ENCODE data around the gene VARS1.

The VARS1 gene

DNA sequence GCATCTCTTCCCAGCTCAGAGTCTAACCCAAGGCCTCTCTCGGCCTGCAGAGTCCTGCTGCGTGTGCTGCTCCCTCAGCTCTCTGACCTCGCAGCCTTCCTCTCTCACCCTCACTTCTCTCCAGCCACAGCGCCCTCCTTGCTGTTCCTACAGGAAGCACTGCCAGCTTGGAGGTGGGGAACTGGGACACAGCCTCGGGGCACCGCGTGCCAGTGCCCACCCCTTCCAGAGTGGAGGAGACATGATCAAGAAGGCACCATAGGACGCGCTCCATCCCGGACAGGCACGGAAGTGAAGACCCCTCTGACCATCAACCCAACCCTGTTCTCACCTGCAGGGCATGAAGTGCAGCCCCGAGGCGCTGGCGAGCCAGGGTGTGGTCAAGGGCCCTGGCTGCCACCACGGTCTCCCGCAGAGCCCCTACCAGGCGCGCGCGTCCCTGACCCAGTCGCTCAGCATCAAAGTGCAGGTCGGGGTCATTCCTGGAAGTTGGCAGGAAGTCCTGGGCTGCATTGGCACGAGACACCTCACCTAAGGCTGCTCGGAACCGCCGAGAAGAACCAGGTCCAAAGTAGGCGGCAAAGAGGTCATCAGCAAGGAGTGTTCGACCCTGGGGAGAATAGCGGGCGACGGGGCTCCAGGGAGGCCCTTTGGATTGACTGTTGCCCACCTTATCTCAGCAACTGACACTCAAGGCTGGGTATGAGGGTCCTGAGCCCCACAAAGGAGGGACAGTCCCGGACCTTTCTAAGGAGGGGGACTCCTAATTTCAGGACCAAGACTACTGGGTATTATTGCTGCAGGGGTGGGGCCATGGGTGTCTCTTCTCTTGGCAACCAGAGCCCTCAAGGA lies 19.7 kb downstream of the VARS1 start:
- H3K9me3 ChIP-seq (ENCODE audit: severe bottlenecking), result no peaks in the 10 kb centered on the region
- H3K27ac ChIP-seq, result peak overlapping the region; percentile 66
- no peak overlapping the region for H3K4me3 ChIP-seq (ENCODE audit: low read depth, low read length)
- peaks cover 35% of the 10 kb centered on the region for H3K36me3 ChIP-seq
- H3K27me3 ChIP-seq (ENCODE audit: insufficient read depth, low read depth, severe bottlenecking), result no peaks in the 10 kb centered on the region
- TF ChIP-seq, protein P1, sequence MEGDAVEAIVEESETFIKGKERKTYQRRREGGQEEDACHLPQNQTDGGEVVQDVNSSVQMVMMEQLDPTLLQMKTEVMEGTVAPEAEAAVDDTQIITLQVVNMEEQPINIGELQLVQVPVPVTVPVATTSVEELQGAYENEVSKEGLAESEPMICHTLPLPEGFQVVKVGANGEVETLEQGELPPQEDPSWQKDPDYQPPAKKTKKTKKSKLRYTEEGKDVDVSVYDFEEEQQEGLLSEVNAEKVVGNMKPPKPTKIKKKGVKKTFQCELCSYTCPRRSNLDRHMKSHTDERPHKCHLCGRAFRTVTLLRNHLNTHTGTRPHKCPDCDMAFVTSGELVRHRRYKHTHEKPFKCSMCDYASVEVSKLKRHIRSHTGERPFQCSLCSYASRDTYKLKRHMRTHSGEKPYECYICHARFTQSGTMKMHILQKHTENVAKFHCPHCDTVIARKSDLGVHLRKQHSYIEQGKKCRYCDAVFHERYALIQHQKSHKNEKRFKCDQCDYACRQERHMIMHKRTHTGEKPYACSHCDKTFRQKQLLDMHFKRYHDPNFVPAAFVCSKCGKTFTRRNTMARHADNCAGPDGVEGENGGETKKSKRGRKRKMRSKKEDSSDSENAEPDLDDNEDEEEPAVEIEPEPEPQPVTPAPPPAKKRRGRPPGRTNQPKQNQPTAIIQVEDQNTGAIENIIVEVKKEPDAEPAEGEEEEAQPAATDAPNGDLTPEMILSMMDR (IDR thresholded peaks at IDR 0.05; ENCODE audit: low read depth, low read length), result no peak
- no peak for DNase-seq

DNA sequence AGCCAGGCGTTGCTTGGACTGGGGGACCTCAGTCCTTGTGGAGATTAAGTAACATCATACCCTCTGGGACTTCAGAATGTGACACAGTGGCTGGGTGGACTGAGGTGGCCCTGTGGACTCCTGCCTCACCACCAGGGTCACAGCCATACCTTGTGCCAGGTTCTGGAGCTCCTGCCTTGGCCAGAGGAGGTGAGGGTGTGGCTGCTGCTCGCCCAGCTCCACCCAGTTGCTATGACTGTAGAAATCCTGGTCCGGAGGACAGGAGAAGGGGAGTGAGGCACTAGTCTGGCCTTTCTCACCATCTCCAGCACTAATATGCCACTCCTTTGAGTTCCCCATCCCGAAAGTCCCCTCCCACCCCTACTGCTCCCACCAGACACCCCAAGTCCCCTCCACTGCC lies 20.4 kb downstream of the VARS1 start:
- Histone ChIP-seq H3K27me3 (ENCODE audit: insufficient read depth, low read depth, severe bottlenecking) (no peaks in the 10 kb centered on the region), H3K4me3 (ENCODE audit: low read depth, low read length) (no peak overlapping the region), H3K9me3 (ENCODE audit: severe bottlenecking) (no peaks in the 10 kb centered on the region), H3K36me3 (peaks cover 28% of the 10 kb centered on the region), H3K27ac (peak overlapping the region; percentile 66)
- TF ChIP-seq, protein P1 (IDR thresholded peaks at IDR 0.05; ENCODE audit: low read depth, low read length), result peak; percentile 41; the same call in 1 of the 2 replicates
- peak; percentile 84 for DNase-seq

DNA sequence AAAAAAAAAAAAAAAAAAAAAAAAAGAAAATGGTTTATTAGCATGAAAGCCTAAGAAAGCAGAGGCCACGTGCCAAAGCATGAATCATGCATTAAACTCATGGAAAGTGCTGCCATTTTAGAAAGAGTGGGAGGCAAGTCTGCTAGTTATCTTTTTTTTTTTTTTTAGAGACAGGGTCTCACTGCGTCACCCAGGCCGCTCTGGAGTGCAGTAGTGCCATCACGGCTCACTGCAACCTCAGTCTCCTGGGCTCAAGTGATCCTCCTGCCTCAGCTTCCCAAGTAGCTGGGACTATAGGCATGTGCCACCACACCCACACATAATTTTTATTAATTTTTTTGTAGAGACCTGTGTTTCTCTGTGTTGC lies 23.6 kb downstream of the VARS1 start:
- Histone ChIP-seq H3K27me3 (ENCODE audit: insufficient read depth, low read depth, severe bottlenecking) (no peaks in the 10 kb centered on the region), H3K36me3 (no peaks in the 10 kb centered on the region), H3K4me3 (ENCODE audit: low read depth, low read length) (no peak overlapping the region), H3K9me3 (ENCODE audit: severe bottlenecking) (no peaks in the 10 kb centered on the region), H3K27ac (no peak overlapping the region)
- no peak for DNase-seq
- TF ChIP-seq, protein P1 (IDR thresholded peaks at IDR 0.05; ENCODE audit: low read depth, low read length), result no peak

DNA sequence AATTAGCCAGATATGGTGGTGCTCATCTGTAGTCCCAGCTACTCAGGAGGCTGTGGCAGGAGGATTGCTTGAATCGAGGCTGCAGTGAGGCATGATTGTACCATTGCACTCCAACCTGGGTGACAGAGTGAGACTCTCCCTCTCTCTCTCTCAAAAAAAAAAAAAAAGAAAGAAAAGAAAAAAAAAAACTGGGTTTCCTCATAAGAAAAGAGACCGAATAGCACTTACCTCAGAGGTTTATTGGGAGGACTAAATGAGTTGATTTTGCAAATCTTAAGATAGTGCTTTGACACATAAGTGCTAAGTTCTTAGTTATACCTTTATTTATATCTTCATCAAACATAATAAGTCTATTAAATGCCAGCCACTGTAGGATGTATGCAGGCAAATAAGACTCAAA lies 24.7 kb downstream of the VARS1 start:
- H3K27me3 ChIP-seq (ENCODE audit: insufficient read depth, low read depth, severe bottlenecking), result no peaks in the 10 kb centered on the region
- H3K27ac ChIP-seq, result no peak overlapping the region
- H3K4me3 ChIP-seq (ENCODE audit: low read depth, low read length), result no peak overlapping the region
- H3K36me3 ChIP-seq, result no peaks in the 10 kb centered on the region
- no peaks in the 10 kb centered on the region for H3K9me3 ChIP-seq (ENCODE audit: severe bottlenecking)
- no peak for DNase-seq
- TF ChIP-seq, protein P1 (IDR thresholded peaks at IDR 0.05; ENCODE audit: low read depth, low read length), result no peak

DNA sequence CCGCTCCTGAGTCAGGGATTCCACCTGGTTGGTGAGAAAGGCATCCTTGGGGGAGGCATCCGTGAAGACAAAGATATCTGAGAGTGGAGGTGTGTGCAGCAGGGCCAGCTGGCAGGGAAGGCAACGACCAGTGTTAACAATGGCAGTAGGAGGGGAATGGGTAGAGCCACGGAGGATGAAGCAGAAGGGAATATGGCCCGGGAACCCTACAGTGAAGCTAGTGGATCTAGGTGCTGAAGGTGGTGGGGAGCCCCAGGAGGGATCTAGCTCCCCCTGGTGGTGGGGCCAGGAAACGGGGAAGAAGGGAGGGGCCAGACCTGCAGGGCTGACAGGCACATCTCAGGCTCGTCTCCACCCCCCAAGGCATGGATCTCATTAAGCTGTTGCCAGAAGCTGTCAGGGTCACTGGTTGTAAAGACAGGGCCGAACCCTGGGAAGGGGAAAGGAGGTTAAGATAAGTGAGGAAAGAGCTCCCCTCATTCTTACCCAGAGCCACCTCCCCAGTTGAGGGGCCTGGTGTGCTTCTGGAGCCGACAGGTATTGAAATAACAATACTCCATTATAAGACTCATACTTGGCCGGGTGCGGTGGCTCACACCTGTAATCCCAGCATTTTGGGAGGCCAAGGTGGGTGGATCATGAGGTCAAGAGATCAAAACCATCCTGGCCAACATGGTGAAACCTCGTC lies 25.7 kb downstream of the VARS1 start:
- no peaks in the 10 kb centered on the region for H3K27me3 ChIP-seq (ENCODE audit: insufficient read depth, low read depth, severe bottlenecking)
- H3K27ac ChIP-seq, result no peak overlapping the region
- H3K4me3 ChIP-seq (ENCODE audit: low read depth, low read length), result no peak overlapping the region
- H3K9me3 ChIP-seq (ENCODE audit: severe bottlenecking), result no peaks in the 10 kb centered on the region
- DNase-seq, result peak; percentile 94
- H3K36me3 ChIP-seq, result no peaks in the 10 kb centered on the region
- TF ChIP-seq, protein P1 (IDR thresholded peaks at IDR 0.05; ENCODE audit: low read depth, low read length), result peak; percentile 98

Measured in WERI-Rb-1 (cell line).